ENCODE data around the gene ZNF468.
"Not testable (repeated sequence)": the region's sequence is repeated elsewhere in the genome, so short reads cannot be mapped to it uniquely, and the experiment has no call there.

ZNF468 gene

GRCh38 chr19:52823676-52824075 is 33.7 kb downstream of the ZNF468 start:
- DNase-seq, result no peak

DNA sequence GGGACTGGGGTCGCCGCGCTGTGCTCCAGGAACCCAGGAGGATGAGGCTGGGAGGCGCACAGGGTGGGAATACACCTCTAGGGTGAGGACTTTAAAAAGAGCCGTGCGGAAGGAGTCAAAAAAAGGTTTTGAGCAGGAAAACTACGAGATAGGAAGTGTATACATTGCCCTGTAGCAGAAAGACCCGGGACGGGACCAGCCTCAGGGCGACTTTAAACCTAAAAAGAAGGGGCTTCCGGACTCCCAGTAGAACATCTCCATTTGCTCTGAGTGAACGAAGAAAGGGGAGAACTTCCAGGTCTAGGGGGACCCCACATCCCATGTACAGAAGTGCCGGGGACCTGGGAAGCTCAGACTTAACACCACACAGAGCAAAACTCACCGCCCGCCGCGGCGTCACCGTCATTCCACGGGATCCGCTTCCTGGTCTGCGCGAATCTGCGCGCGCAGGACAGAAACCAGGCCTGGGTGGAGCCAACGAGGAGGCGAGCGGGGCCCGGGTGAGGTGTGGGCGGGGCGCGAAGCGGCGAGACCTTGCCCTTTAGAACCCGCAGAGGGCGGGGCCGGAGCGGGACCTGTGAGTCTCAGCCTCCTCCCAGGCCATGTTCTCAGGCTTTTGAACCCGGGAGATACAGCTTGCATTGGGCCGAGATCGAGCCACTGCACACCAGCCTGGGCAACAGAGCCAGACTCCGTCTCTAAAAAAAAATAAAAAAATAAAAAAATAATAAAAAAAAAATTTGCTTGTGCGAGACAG is 36.0 kb downstream of the ZNF468 start, which contains the start of gene ZNF28:
Gene ZNF28 (minus strand): TSS at position 430 of the 757 bp plus-strand sequence. CDS start 3,675 bp downstream, outside the sequence.
- peak in 1 of 2 experiments; percentile 28 for DNase-seq

- DNase-seq, result not testable (repeated sequence)
These were observed 36.8 kb downstream of the ZNF468 start for GRCh38 chr19:52820472-52821203.

DNA sequence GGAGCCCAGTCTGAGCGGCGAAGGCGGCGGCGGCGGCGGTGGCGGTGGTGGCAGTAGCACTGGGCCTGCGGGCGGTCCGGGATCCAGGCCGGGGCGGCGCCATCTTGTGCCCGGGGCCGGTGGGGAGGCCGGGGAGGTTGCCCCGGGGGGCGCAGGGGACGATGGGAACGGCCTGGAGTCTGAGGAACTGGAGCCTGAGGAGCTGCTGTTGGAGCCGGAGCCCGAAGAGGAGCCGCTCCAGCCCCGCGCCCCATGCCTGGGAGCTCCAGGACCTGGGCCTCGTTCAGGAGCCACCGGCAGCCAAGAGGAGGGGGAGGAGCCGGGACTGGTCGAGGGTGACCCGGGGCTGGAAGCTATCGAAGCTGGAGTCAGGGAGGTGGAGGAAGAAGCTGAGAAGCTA is 47.6 kb downstream of the ZNF468 start:
- DNase-seq, result no peak

- DNase-seq, result not testable (repeated sequence)
These were observed 57.3 kb downstream of the ZNF468 start for GRCh38 chr19:52799950-52800640.

DNA sequence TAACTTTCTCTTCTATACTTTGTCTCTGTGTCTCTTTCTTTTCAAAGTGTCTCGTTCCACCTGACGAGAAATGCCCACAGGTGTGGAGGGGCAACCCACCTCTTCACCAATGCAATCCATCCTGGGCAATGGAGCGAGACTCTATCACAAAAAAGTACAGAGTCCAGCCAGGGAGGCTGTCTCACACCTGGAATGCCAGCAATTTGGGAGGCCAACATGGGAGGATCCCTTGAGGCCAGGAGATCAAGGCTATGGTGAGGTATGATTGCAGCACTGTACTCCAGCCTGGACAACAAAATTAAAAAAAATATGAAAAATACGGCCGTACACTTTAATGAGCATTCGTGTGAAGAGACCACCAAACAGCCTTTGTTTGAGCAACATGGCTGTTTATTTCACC is 68.0 kb downstream of the ZNF468 start:
- no peak for DNase-seq
